GM18511 (cell line): ENCODE data around the gene LRTM1.

ENCODE experiments used
- ATAC-seq: cut with Tn5 transposase; IDR thresholded peaks from one replicate; pipeline ENCODE4 v1.9.1; 2021; ENCODE audit warnings: mild to moderate bottlenecking, moderate library complexity; ENCODE audit not compliant: unreplicated experiment

Gene LRTM1

GRCh38 chr3:54941690-54942362, 14.0 kb upstream of the LRTM1 start:
- no peak for ATAC-seq

- no peak for ATAC-seq
Measured at GRCh38 chr3:54940971-54941370, 13.1 kb upstream of the LRTM1 start.

- ATAC-seq, result no peak
Measured at GRCh38 chr3:54939557-54940300, 11.9 kb upstream of the LRTM1 start.

- no peak for ATAC-seq
Measured at GRCh38 chr3:54936561-54936960, 8.7 kb upstream of the LRTM1 start.

GRCh38 chr3:54935869-54936268, 8.0 kb upstream of the LRTM1 start:
- no peak for ATAC-seq

GRCh38 chr3:54932606-54933005, 4.7 kb upstream of the LRTM1 start:
- no peak for ATAC-seq

GRCh38 chr3:54931182-54931581, 3.3 kb upstream of the LRTM1 start:
- no peak for ATAC-seq

GRCh38 chr3:54918516-54918915, 9.3 kb downstream of the LRTM1 start:
- no peak for ATAC-seq

- ATAC-seq, result no peak
Measured at GRCh38 chr3:54917862-54918261, 10.0 kb downstream of the LRTM1 start.

GRCh38 chr3:54917174-54917573, 10.7 kb downstream of the LRTM1 start:
- ATAC-seq, result no peak

GRCh38 chr3:54916732-54917131, 11.1 kb downstream of the LRTM1 start:
- ATAC-seq, result no peak

- ATAC-seq, result no peak
Measured at GRCh38 chr3:54915976-54916375, 11.9 kb downstream of the LRTM1 start.

GRCh38 chr3:54915181-54915580, 12.7 kb downstream of the LRTM1 start:
- ATAC-seq, result no peak

- ATAC-seq, result no peak
Measured at GRCh38 chr3:54914180-54914579, 13.7 kb downstream of the LRTM1 start.

- ATAC-seq, result no peak
Measured at GRCh38 chr3:54909191-54909590, 18.7 kb downstream of the LRTM1 start.

GRCh38 chr3:54906763-54907162, 21.1 kb downstream of the LRTM1 start:
- ATAC-seq, result no peak

- ATAC-seq, result no peak
Measured at GRCh38 chr3:54905920-54906319, 21.9 kb downstream of the LRTM1 start.

- ATAC-seq, result no peak
Measured at GRCh38 chr3:54905261-54905888, 22.5 kb downstream of the LRTM1 start.

GRCh38 chr3:54901906-54902685, 25.8 kb downstream of the LRTM1 start:
- ATAC-seq, result no peak

- no peak for ATAC-seq
Measured at GRCh38 chr3:54900838-54901591, 26.8 kb downstream of the LRTM1 start.

GRCh38 chr3:54899273-54899672, 28.6 kb downstream of the LRTM1 start:
- ATAC-seq, result no peak
